Panc1 (cell line): Measurements from ENCODE around the gene PINLYP.

ENCODE experiments used
- CTCF ChIP-seq: fragments of 450-650 bp; IDR thresholded peaks from 2 replicates; pipeline ENCODE4 v1.5.1; 2017; ENCODE audit warnings: mild to moderate bottlenecking
- POLR2AphosphoS5 ChIP-seq: IDR thresholded peaks from 2 replicates; pipeline ENCODE4 v1.6.1; 2012; ENCODE audit warnings: mild to moderate bottlenecking, low read depth, low read length, moderate library complexity
- REST ChIP-seq, 2 experiments: IDR thresholded peaks; 2 replicates each; pipeline ENCODE4 v1.6.1; 2011 to 2012; ENCODE audit warnings: low read depth in 2 of 2, control low read depth in 1 of 2, low read length in 1 of 2, mild to moderate bottlenecking in 1 of 2, moderate library complexity in 1 of 2; ENCODE audit not compliant: insufficient read depth in 1 of 2

- TF ChIP-seq POLR2AphosphoS5: no peak
- no peak for TF ChIP-seq CTCF
- no peak for TF ChIP-seq REST (IDR thresholded peaks at IDR 0.05; ENCODE audit: insufficient read depth in 1 of 2, low read depth in 2 of 2, low read length in 1 of 2)
Measured at GRCh38 chr19:43538922-43539321, 36.7 kb upstream of the PINLYP start.
